RCC 7860 (cell line): ENCODE measurements around the gene LUZP2.
"Not testable (repeated sequence)": the region's sequence is repeated elsewhere in the genome, so short reads cannot be mapped to it uniquely, and the experiment has no call there.

Experiments used
- DNase-seq: peaks from one replicate; pipeline ENCODE4 v3.0.0-alpha.2; 2015; ENCODE audit warnings: low spot score
- FAIRE-seq: peaks from 2 replicates; lab custom pipeline; 2012; peaks lifted over from hg19 to GRCh38; lab: Jason Lieb, UNC

Gene LUZP2

DNA sequence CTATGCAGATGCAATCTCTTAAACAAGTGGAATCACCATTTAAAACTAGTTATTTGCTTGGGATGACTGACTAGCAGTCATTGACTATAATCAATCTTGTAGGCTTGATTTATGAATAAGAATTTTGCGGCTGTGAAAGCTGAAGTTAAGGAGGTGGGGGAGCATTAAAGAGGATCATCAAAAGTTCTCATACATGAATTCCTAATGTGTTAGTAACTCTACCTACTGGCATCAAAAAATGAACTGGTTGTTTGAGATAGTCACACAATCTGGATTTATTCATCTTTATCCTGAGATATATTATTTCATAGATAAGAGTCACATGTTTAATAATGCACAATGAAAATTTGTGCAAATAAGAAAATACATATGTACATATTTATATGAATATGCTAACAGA, 393.6 kb downstream of the LUZP2 start:
- FAIRE-seq, result no peak
- DNase-seq, result no peak

DNA sequence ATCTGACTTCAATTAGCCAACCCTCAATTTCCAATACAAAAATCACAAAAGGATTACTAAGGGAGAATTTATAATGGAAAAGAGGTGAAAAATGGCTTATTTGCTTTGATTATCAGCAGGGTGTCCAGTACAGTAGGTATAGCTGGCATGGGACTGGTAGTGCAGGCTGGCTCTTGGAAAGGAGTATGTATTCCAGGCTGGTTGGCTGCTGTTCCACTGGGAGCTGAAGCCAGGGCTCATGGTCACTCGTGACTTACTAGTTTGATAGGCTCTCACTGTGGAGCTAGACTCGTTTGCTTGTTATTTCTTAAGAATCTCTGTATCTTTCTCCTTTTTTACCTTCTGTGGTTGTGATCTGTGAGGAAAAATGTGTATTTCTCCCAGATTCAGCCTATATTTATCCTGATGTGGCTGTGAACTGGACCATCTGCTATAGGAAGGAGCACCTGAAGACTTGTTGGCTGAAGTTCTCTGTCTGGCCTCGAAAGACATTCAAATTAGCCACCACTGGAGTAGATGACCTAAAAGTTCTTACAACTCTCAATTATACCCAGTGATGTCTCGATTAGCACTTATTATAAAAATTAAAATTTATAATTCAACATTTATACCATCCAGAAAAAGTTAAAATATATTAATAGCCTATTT, 395.1 kb downstream of the LUZP2 start:
- FAIRE-seq, DNase-seq: not testable (repeated sequence)

DNA sequence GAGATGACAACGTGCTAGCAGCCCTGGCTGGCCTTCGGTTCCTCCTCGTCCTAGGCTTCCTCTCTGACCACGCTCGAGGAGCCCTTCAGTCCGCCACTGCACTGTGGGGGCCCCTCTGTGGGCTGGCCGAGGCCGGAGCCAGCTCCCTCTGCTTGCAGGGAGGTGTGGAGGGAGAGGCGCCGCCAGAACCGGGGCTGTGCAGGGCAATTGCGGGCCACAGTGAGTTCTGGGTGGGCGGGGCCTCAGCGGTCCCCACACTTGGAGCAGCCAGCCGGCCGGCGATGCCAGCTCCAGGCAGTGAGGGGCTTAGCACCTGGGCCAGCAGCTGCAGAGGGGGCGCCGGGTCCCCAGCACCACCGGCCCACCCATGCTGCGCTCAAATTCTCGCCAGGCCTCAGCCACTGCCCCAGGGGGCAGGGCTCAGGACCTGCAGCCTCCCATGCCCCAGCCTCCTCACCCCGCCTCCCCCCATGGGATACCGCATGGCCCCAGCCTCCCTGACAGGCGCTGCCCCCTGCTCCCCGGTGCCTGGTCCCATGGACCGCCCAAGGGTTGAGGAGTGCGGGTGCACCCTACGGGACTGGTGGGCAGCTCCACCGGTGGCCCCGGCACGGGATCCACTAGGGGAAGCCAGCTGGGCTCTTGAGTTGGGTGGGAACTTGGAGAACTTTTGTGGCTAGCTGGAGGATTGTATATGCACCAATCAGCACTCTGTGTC, 399.4 kb downstream of the LUZP2 start:
- DNase-seq, result no peak
- FAIRE-seq, result no peak

DNA sequence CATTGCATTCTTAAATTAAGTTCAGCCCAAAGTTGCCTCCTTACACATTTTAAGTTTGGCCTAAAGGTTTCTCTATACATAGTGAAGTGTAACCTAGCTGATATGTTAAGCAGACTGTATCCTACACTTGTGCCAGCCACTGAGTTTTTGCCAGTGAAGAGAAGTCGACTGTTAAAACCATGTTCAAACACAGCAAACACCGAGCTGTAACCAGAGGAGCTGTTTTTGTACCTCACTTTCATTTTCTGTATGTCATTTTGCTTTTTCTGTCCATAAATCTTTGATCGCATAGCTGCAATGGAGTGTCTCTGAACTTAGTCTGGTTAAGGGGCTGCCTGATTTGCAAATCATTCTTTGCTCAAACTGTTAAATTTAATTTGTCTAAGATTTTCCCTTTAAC, 403.7 kb downstream of the LUZP2 start:
- DNase-seq (no peak), FAIRE-seq (no peak)

DNA sequence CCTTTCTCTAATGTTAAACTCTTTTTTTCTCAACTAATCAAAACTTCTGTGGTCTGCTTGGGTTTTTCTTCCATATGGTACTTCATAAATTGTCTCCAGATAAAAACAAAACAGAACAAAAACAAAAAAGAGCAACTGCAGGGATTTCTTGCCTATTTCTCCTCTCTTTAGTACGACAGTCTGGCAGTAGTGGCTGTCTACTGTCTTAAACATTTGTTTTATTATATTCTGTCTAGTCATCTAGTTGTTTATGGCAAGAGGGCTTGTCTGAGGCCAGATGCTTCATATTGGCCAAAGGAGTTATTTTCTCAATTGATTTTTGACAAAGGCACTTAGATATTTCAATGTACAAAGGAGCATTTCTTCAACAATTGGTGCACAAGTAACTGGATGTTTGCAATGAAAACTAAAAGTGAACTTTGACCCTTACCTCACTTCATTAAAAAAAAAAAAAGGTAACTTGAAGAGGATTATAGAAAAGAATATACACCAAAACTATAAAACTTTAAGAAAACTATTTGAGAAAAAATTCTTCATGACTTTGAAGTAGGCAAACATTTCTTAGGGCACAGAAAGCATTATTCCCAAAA, 404.2 kb downstream of the LUZP2 start:
- DNase-seq (no peak), FAIRE-seq (no peak)

DNA sequence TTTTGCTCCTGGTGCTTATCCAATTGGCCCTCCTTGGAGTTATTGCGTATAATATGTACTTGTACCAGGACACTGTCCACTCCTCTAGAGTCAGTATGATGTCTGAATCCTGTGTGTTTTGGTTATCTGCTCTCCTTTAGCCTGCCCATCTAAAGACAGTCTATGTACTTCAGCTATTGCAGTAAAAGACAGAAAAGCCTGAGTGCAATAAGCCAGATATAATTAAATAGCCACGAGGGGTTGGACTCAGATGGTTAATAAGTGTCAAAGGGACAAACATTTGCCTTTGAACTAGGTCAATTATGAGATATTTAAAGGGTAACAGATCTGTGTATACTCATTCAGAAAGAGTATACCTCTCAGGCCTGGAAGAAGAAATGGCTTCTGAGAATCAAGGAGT, 406.7 kb downstream of the LUZP2 start:
- DNase-seq (no peak), FAIRE-seq (no peak)

DNA sequence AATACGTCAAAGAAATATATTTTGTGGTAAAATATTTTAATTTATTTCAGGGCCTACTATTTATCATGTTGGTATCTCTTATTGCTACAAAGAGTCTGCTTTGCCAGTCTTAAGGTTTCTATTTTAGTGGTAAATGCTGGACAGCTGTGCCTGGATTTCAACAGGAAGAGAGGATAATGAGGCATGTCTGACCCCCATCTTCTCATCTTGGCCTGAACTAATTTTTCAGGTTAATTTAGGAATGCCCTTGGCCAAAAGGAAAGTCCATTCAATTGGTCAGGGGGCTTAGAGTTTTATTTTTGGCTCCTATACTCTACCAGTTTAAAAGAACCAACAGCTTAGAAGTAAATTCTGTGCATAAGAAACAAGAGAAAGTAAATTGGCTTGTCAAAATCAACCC, 428.2 kb downstream of the LUZP2 start:
- FAIRE-seq, result no peak
- DNase-seq, result no peak

DNA sequence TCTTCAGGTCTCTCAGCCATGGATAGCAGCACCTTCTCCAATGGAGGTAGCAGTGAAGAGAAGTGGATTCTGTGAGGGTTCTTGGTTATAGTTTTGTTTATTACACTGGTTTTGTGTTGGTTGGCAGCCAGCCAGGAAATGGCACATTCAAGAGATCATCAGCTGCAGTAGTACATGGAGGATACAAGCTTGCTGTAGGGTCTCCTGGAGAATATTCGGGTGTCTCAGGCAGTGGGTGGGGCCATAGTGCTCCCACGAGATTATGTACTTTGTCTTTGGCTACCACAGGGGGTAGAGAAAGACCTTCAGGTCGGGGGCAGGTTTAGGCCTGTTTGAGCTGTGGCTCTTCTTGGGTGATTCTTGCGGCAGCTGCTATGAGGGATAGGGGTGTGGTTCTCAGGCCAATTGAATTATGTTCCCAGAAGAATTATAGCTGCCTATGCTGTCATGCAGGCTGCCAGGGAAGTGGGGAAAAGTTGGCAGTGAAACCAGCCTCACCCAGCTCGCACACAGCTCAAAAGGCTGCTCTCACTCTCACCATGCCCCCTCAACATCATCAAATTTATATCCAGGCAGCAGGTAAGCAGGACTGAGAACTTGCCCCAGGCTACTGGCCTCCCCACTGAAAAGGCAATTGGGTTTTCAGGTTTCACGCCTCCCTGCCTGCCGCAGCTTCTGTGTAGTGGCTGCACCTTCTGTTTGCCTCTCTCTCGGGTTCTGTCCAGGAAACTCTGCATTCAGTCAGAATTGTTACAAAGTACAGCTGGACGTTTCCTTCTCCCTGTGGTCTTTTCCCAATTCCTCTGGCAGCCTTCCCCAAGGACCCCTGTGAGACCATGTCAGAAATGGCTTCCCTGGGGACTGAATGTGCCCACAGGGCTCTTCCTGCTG, 435.5 kb downstream of the LUZP2 start:
- no peak for DNase-seq
- no peak for FAIRE-seq

DNA sequence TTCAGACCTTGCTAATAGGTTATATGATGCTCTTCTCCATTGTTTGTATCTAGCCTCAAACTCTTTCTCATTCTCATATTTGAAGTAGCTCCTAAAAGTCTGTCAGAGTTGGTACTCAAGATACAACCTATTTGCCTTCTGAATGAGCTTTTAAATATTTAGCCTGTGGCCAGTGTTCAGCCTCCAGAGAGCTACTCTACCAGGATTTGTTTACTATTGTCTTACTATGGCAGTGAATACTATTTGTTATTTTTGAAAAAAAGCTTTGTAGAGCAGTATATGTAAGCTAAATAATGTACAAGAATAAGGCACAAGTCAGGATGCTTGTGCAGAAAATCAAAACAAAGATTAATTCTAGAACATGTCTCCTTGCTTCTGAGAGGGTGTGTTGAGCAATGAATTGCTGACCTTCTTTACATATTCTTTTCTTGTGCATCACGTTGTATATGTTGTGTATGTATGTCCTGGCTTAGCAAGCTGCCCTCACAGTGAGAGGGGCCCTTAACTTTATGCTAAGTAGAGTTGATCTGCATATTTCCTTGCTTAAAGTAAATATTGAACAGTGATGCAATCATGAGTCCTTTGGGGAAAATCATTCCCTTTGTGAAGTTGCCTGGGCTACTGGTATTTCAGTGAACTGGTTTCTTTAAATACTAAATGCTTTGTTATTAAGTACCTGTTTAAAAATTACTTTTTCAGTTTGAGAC, 438.0 kb downstream of the LUZP2 start:
- DNase-seq, result no peak
- no peak for FAIRE-seq

DNA sequence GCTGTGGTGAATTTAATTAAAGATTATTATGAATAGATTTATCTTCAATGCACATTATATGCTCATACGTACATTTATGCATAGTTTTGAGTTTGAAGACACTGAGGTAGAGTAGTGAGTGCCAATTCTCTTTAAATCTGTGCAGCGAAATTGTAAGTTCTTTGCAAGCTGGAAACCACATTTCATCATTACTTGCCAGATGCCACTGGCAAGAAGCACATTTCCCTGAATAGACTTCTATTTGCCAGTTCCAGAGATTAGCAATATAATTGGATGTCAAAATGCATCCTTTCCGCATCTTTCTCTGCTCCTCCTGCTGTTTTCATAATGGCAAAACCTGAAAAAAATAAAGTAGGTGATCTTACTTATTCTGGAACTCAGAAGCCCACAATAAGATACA, 448.0 kb downstream of the LUZP2 start:
- no peak for FAIRE-seq

DNA sequence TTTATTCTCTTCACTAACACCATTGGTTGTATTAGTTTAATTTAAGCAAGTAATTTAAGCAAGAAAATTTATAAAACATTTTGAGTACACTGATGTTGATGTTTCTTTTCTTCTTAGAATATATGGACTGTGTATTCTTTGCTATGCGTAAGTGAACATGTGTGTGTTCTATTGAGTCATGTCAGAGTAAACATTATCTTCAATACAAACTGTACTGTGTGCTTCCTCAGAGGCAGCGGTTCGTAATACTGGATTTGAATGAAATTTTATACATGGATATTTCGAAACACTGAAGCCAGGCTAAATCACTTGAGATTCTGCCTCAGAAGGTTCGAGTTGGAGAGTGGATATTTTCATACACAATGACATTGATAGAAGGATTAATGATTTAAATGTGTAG, 452.6 kb downstream of the LUZP2 start:
- DNase-seq, result no peak
- no peak for FAIRE-seq

More for the DNA sequence above, 448.0 kb downstream of the LUZP2 start:
- DNase-seq, result no peak

DNA sequence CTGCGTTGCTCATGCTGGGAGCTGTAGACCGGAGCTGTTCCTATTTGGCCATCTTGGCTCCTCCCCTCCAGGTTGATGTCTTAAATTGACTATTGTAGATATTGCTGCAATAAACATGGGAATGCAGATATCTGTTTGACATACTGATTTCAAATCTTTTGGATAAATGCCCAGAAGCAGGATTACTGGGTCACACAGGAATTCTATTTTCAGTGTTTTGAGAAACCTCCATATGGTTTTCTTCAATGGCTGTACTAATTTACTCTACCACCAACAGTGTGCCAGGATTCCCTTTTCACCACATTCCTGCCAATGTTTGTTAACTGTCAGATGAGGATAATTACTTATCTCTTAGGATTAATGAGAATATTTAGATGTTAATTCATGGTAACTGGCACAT, 467.0 kb downstream of the LUZP2 start:
- FAIRE-seq (no peak), DNase-seq (no peak)

DNA sequence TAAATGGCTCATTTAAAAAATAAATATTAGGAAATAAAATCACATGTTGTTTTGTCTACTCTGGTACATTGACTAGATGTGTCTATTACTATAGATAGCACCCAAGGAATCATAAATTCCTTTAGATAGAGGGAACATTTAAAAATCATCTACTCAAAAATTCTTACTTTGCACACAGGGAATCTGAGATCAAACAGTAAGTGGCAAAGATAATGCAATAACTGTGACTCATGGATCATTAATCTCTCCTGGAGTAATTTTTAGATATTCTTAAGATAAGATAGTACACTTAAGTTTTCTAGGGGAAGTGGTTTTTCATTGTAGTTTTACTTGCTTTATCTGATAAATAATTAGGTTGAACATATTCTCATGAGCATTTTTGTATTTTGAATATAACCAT, 468.9 kb downstream of the LUZP2 start:
- no peak for FAIRE-seq
- no peak for DNase-seq

DNA sequence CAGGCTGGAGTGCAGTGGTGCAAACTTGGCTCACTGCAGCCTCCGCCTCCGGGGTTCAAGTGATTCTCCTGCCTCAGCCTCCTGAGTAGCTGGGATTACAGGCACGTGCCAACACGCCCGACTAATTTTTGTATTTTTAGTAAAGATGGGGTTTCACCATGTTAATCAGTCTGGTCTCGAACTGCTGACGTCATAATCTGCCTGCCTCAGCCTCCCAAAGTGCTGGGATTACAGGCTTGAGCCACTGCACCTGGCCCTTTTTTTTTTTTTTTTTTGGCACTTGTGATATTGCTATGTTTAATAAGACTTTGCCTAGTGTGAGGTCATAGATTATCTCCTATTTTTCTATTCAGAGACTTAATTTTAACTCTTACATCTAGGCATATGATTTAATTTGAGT, 497.1 kb downstream of the LUZP2 start:
- DNase-seq, FAIRE-seq: not testable (repeated sequence)

DNA sequence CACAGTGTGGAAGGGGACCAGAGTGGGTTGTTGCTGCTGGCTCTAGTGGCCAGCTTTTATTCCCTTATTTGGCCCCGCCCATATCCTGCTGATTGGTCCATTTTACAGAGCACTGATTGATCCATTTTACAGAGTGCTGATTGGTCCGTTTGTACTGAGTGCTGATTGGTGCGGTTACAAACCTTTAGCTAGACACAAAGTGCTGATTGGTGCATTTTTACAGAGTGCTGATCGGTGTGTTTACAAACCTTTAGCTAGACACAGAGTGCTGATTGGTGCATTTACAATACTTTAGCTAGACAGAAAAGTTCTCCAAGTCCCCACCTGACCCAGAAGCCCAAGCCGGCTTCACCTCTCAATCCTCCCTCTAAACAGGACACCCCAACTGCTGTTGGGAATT, 503.1 kb downstream of the LUZP2 start:
- not testable (repeated sequence) for DNase-seq, FAIRE-seq

DNA sequence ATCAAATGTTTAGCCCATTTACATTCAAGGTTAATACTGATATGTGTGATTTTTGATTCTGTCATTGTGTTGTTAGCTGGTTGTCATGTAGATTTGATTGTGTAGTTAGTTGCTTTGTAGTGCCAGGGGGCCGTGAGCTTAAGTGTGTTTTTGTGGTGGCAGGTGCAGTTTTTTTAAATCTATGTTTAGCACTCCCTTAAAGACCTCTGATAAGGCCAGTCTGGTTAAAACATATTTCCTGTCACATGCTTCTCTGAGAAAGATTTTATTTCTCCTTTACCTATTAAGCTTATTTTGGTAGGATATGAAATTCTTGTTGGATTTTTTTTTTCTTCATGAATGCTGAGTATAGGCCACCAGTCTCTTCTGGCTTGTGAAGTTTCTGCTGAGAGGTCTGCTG, 540.6 kb downstream of the LUZP2 start:
- no peak for FAIRE-seq
- no peak for DNase-seq

DNA sequence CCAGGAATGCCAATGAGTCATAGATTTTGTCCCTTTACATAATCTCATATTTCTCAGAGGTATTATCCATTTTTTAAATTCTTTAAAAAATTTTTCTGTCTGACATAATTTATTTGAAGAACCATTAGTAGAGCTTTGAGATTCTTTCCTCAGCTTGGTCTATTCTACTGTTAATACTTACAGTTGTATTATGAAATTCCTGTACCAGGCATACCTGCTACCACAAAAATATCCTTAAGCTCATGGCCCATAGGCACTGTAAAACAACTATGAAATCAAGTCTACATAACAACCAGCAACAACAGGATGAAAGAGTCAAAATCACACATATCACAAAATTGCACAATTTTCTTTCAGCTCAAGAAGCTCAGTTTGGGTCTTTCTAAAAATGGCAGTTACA, 541.3 kb downstream of the LUZP2 start:
- DNase-seq, result no peak
- FAIRE-seq, result no peak

DNA sequence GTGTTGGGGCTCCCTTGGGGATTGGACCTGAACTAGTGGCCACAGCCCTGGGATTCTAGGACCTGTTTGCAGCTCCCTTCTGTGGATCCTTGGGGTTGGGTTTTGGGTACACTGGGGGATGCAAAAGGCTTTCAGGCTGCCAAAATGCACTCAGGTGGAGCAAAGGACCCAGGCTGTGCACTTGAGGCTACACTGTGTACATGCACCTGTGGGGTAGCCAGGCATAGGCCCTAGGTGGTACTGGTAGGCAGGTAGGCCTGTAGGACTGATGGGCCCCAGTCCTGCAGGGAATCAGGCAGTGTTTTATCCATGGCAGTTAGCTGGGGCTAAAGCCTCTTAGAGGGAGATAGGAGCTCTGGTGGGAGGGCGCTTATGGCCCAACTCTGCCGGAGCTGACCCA, 542.3 kb downstream of the LUZP2 start:
- FAIRE-seq, result no peak
- no peak for DNase-seq

DNA sequence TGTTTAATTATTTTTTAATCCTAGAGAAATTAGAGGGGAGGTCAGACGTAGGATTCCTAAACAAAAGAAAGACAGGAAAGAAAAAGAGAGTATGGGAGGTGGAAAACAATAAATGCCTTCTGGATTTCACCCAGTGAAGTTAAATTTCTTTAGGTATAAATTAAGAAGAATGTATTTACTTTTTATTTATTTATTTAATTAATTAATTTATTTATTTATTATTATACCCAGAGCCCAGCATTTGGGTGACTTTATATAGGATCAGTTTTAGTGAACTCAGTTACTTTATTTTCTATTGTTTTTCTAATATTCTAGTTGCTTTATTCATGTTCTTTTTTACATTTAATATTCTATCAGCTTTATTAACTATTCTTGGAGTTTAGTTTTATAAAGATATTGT, 551.8 kb downstream of the LUZP2 start:
- DNase-seq (no peak), FAIRE-seq (no peak)

DNA sequence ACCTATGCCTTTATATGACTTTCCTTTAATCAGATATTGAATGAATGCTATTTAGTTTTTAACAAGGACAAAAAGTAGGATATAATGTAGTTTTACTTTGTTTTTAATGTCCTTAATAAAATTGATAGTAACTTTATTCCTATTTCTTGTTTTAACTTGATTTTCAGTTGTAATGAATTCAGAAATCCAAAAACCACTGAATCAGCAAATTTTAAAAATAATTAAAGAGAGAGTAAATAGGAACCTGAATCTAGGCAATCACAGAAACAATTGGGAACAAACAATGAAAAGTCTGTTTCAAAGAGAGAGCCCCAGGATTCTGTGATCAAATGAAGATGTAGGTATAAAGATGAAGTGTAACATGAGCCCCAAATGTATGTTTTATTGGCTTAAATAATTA, 556.0 kb downstream of the LUZP2 start:
- DNase-seq (no peak), FAIRE-seq (no peak)

DNA sequence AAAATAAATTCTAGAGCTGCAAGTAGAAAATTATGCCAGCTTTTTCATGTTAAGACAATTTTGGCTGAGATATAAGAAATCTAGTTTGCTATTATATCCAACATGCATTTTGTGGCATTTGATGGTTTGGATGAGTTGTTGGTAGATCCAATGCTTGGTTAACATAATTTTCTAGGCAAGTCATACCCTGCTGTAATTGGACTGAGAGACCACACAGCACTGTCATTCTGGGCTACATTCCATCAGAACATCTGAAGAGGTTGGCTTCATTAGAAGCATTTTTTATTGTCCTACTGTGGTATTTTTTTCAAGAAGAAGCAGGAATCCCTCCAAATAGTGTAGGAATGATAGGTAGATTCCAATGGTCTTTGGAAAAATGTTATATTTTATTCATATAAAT, 561.0 kb downstream of the LUZP2 start:
- FAIRE-seq (no peak), DNase-seq (no peak)
